Suprapubic skin (tissue), 4 donors: Measurements from ENCODE around the gene CTNNA2. TPM values are rescaled to one million over a fixed set of nuclear protein-coding genes. Genes with fewer than 3 reads are reported as not detected.

Source experiments
- DNase-seq, 2 donors: peaks; one replicate each; pipeline ENCODE4 v3.0.0-alpha.2; 2019; ENCODE audit warnings: low spot score in 2 of 2
- H3K27ac ChIP-seq: fragments of 200-600 bp; sonication (generic); one replicate; pipeline ENCODE4 v1.5.1; 2019
- H3K27me3 ChIP-seq: fragments of 200-600 bp; sonication (generic); one replicate; pipeline ENCODE4 v1.5.1; 2019
- H3K36me3 ChIP-seq: fragments of 200-600 bp; sonication (generic); one replicate; pipeline ENCODE4 v1.5.1; 2019
- H3K4me1 ChIP-seq: fragments of 200-600 bp; sonication (generic); one replicate; pipeline ENCODE4 v1.5.1; 2019
- H3K4me3 ChIP-seq: fragments of 200-600 bp; sonication (generic); one replicate; pipeline ENCODE4 v1.5.1; 2019; ENCODE audit warnings: mild to moderate bottlenecking
- H3K9me3 ChIP-seq: fragments of 200-600 bp; sonication (generic); one replicate; pipeline ENCODE4 v1.5.1; 2019
- EP300 ChIP-seq: sonication (generic); formaldehyde crosslinking; IDR thresholded peaks from one replicate; pipeline ENCODE4 v1.6.1; 2017; ENCODE audit warnings: antibody characterized with exemption
- POLR2A ChIP-seq, 2 donors: fragments of 450-650 bp; IDR thresholded peaks; one replicate each; pipeline ENCODE4 v1.6.1; 2017; ENCODE audit warnings: antibody characterized with exemption in 2 of 2, mild to moderate bottlenecking in 2 of 2, moderate library complexity in 2 of 2
- POLR2AphosphoS5 ChIP-seq, 3 donors: sonication (generic); formaldehyde crosslinking; IDR thresholded peaks; one replicate each; pipeline ENCODE4 v1.6.1; 2017; ENCODE audit warnings: antibody characterized with exemption in 3 of 3
- WGBS: methylation state at CpG from one replicate; pipeline ENCODE4 v1.1.5; 2018; 5-methylcytosine and 5-hydroxymethylcytosine counted together
- total RNA-seq, 4 donors: library from RNA; depleted of rRNA; stranded (reverse); fragments of >200 nt; gene quantifications; one replicate each; pipeline ENCODE4 v1.1.0, GENCODE V29; 2016
- TF ChIP-seq, protein P1 (sequence below), 2 donors: fragments of 200-600 bp in 1 of 2; fragments of 450-650 bp in 1 of 2; sonication (generic) in 1 of 2; IDR thresholded peaks; one replicate each; pipeline ENCODE4 v1.5.1; 2016 to 2019; ENCODE audit warnings: antibody characterized with exemption in 2 of 2, mild to moderate bottlenecking in 1 of 2, moderate library complexity in 1 of 2

Gene CTNNA2
- total RNA-seq, 4 donors from 2014 or later, result 0.15 to 0.21 TPM; not detected in 2

GRCh38 chr2:80621656-80622055 is 1108.8 kb downstream of the CTNNA2 start:
- no peak for DNase-seq
- 47% methylated on average over 3 of the region's 3 CpGs for WGBS

DNA sequence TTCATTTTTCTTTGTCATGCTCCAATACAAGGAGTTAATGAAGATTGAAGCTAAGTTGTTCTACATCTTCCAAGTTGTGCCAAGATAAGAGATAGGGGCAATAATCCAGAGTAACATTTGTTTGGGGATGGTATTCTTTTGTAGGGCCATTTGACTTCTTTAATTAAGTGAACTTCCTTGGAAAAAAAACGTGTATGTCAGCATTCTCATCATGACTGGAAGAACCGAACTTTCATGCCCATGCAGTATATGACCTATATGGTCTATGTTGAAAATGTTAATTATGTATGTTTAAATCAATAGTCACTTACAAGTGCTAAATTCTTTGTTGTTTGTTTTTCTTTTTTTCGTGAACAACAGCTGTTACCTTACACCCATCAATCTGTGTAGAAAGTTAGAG is 1111.2 kb downstream of the CTNNA2 start:
- no peak for DNase-seq
- no peak overlapping the region for H3K27ac ChIP-seq
- H3K36me3 ChIP-seq, result no peaks in the 10 kb centered on the region
- TF ChIP-seq EP300 (no peak), POLR2A (IDR thresholded peaks at IDR 0.05) (no peak), POLR2AphosphoS5 (IDR thresholded peaks at IDR 0.05) (no peak)
- TF ChIP-seq, protein P1, sequence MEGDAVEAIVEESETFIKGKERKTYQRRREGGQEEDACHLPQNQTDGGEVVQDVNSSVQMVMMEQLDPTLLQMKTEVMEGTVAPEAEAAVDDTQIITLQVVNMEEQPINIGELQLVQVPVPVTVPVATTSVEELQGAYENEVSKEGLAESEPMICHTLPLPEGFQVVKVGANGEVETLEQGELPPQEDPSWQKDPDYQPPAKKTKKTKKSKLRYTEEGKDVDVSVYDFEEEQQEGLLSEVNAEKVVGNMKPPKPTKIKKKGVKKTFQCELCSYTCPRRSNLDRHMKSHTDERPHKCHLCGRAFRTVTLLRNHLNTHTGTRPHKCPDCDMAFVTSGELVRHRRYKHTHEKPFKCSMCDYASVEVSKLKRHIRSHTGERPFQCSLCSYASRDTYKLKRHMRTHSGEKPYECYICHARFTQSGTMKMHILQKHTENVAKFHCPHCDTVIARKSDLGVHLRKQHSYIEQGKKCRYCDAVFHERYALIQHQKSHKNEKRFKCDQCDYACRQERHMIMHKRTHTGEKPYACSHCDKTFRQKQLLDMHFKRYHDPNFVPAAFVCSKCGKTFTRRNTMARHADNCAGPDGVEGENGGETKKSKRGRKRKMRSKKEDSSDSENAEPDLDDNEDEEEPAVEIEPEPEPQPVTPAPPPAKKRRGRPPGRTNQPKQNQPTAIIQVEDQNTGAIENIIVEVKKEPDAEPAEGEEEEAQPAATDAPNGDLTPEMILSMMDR (IDR thresholded peaks at IDR 0.05), result no peak
- 51% methylated on average over 3 of the region's 3 CpGs for WGBS
- H3K4me1 ChIP-seq, result no peaks in the 10 kb centered on the region
- no peaks in the 10 kb centered on the region for H3K27me3 ChIP-seq
- H3K4me3 ChIP-seq, result no peak overlapping the region
- H3K9me3 ChIP-seq, result peaks cover 3% of the 10 kb centered on the region

More at GRCh38 chr2:80621656-80622055, 1108.8 kb downstream of the CTNNA2 start:
- H3K36me3 ChIP-seq, result no peaks in the 10 kb centered on the region
- H3K27ac ChIP-seq, result no peak overlapping the region
- no peaks in the 10 kb centered on the region for H3K27me3 ChIP-seq
- TF ChIP-seq, protein P1 (IDR thresholded peaks at IDR 0.05), result no peak
- TF ChIP-seq POLR2A (IDR thresholded peaks at IDR 0.05) (no peak), POLR2AphosphoS5 (IDR thresholded peaks at IDR 0.05) (no peak), EP300 (no peak)
- H3K9me3 ChIP-seq, result no peaks in the 10 kb centered on the region
- H3K4me3 ChIP-seq, result no peak overlapping the region
- no peaks in the 10 kb centered on the region for H3K4me1 ChIP-seq

DNA sequence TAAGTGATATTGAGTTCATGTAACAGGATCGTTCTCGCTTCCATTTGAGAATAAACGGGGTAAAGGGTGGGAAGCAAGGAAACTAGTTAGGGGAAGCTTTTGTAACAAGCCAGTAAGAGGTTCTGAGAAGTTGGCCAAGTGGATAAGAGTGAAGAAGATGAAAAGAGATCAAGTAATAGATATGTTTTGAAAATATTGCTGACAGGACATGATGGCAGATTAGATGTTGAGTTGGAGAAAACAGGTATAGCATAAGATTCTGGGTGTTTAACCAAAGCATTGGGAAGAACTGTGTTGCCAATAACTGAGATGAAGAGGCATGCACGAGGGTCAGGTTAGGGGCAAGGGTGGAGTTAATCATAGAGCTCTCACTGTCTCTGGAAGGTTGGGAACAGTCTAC is 1121.7 kb downstream of the CTNNA2 start:
- no peak for DNase-seq
- Histone ChIP-seq H3K4me1 (no peaks in the 10 kb centered on the region), H3K9me3 (no peaks in the 10 kb centered on the region), H3K27ac (no peak overlapping the region), H3K27me3 (no peaks in the 10 kb centered on the region), H3K4me3 (no peak overlapping the region), H3K36me3 (no peaks in the 10 kb centered on the region)
- TF ChIP-seq POLR2A (IDR thresholded peaks at IDR 0.05), result no peak
- TF ChIP-seq, protein P1 (IDR thresholded peaks at IDR 0.05), result no peak
- no peak for TF ChIP-seq EP300
- TF ChIP-seq POLR2AphosphoS5 (IDR thresholded peaks at IDR 0.05), result no peak
- WGBS, result 82% methylated on average over 4 of the region's 4 CpGs

DNA sequence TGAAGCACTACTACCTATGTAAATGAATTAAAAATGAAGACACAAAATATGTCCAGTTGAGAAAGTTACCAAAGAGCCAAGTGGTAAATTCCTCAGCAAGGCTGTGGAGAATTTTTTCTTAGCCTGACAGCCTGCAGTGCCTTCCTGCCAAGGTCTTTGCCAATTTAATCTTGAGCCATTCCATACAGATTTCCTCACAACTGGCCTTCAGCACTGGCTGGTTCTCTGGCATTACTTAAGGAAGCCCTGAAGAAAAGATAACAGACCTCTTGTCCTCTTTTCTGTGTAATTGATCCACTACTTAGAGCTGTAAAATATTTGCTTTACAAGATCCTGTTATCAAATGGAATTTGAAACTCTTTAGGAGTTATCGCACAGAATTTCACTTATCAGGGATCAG is 1125.9 kb downstream of the CTNNA2 start:
- 63% methylated on average over 1 of the region's 1 CpG for WGBS
- no peak overlapping the region for H3K4me3 ChIP-seq
- TF ChIP-seq POLR2A (IDR thresholded peaks at IDR 0.05), result no peak
- TF ChIP-seq, protein P1 (IDR thresholded peaks at IDR 0.05), result no peak
- no peak for TF ChIP-seq POLR2AphosphoS5 (IDR thresholded peaks at IDR 0.05)
- TF ChIP-seq EP300, result no peak
- no peaks in the 10 kb centered on the region for H3K4me1 ChIP-seq
- no peaks in the 10 kb centered on the region for H3K36me3 ChIP-seq
- no peaks in the 10 kb centered on the region for H3K27me3 ChIP-seq
- H3K27ac ChIP-seq, result no peak overlapping the region
- no peaks in the 10 kb centered on the region for H3K9me3 ChIP-seq
- DNase-seq, result no peak

- Histone ChIP-seq H3K4me1 (no peaks in the 10 kb centered on the region), H3K27me3 (no peaks in the 10 kb centered on the region), H3K27ac (no peak overlapping the region), H3K9me3 (no peaks in the 10 kb centered on the region), H3K36me3 (no peaks in the 10 kb centered on the region), H3K4me3 (no peak overlapping the region)
- TF ChIP-seq EP300 (no peak), POLR2AphosphoS5 (IDR thresholded peaks at IDR 0.05) (no peak), POLR2A (IDR thresholded peaks at IDR 0.05) (no peak)
- TF ChIP-seq, protein P1 (IDR thresholded peaks at IDR 0.05), result no peak
- DNase-seq, result no peak
- WGBS, result 82% methylated on average over 2 of the region's 2 CpGs
Observed at GRCh38 chr2:80642465-80642864, 1129.6 kb downstream of the CTNNA2 start.
